PC-9 (cell line): ENCODE measurements around the gene MIEF1. TPM values are rescaled to one million over a fixed set of nuclear protein-coding genes. Genes with fewer than 3 reads are reported as not detected.

Source experiments
- BruUV-seq: library from RNA; stranded (reverse); fragments of 400-500 nt; replicated peaks from 2 replicates; lab custom pipeline; 2021; lab: Mats Ljungman, UMichigan
- CTCF ChIA-PET: fragments of 300-600 bp; sonication (Branson Sonifier 250); formaldehyde crosslinking; loops from one replicate; lab custom pipeline; 2022; ENCODE audit warnings: antibody characterized with exemption; lab: Charles Lee
- POLR2A ChIA-PET: fragments of 300-600 bp; sonication (Branson Sonifier 250); formaldehyde crosslinking; loops from one replicate; lab custom pipeline; 2022; ENCODE audit warnings: antibody characterized with exemption; ENCODE audit not compliant: unreplicated experiment; lab: Charles Lee
- DNase-seq, 2 experiments: peaks; one replicate each; pipeline versions ENCODE4 v3.0.0 to v3.0.0-alpha.2; 2015 to 2022; ENCODE audit warnings: mixed read lengths in 1 of 2
- H2AFZ ChIP-seq: fragments of 200-600 bp; sonication (generic); 2 replicates; pipeline ENCODE4 v1.8.1; 2017; ENCODE audit warnings: antibody characterized with exemption
- H3F3A ChIP-seq: fragments of 200-600 bp; sonication (generic); 2 replicates; pipeline ENCODE4 v1.8.1; 2017; ENCODE audit warnings: antibody characterized with exemption, mild to moderate bottlenecking, low read depth; ENCODE audit not compliant: insufficient read depth
- H3K27ac ChIP-seq: fragments of 200-600 bp; sonication (generic); 2 replicates; pipeline ENCODE4 v1.6.1; 2016; ENCODE audit warnings: mixed run types
- H3K27me3 ChIP-seq: fragments of 200-600 bp; sonication (generic); 2 replicates; pipeline ENCODE4 v1.6.1; 2016; ENCODE audit warnings: low read depth, mixed run types; ENCODE audit not compliant: insufficient read depth
- H3K36me3 ChIP-seq: fragments of 200-600 bp; sonication (generic); 2 replicates; pipeline ENCODE4 v1.6.1; 2016; ENCODE audit warnings: low read depth, mixed run types
- H3K4me1 ChIP-seq: fragments of 200-600 bp; sonication (generic); replicated peaks from 2 replicates; pipeline ENCODE4 v1.6.1; 2016; ENCODE audit warnings: mixed run types; ENCODE audit not compliant: insufficient read depth
- H3K4me2 ChIP-seq: fragments of 200-600 bp; sonication (generic); 2 replicates; pipeline ENCODE4 v1.6.1; 2017; ENCODE audit warnings: mixed run types
- H3K4me3 ChIP-seq: fragments of 200-600 bp; sonication (generic); 2 replicates; pipeline ENCODE4 v1.6.1; 2016; ENCODE audit warnings: mixed run types
- H3K79me2 ChIP-seq: fragments of 200-600 bp; sonication (generic); 2 replicates; pipeline ENCODE4 v1.6.1; 2017; ENCODE audit warnings: low read depth, mixed run types
- H3K9me2 ChIP-seq: fragments of 200-600 bp; sonication (generic); 2 replicates; pipeline ENCODE4 v1.8.1; 2017; ENCODE audit warnings: mild to moderate bottlenecking; ENCODE audit not compliant: insufficient read depth
- H3K9me3 ChIP-seq: fragments of 200-600 bp; sonication (generic); 2 replicates; pipeline ENCODE4 v1.8.1; 2016; ENCODE audit warnings: low read depth; ENCODE audit not compliant: insufficient read depth
- H4K20me1 ChIP-seq: fragments of 200-600 bp; sonication (generic); 2 replicates; pipeline ENCODE4 v1.8.1; 2017; ENCODE audit not compliant: insufficient read depth
- CTCF ChIP-seq: fragments of 200-600 bp; sonication (generic); conservative IDR thresholded peaks from 2 replicates; pipeline ENCODE4 v1.6.1; 2017; ENCODE audit warnings: mixed run types, antibody characterized with exemption, mild to moderate bottlenecking, moderate library complexity
- EZH2 ChIP-seq: fragments of 200-600 bp; sonication (generic); IDR thresholded peaks from 2 replicates; pipeline ENCODE4 v1.8.0; 2017; ENCODE audit warnings: antibody characterized with exemption, low read depth
- intact Hi-C: fragments of 100-400 bp; cut with micrococcal nuclease; formaldehyde crosslinking; loops from one replicate; pipeline ENCODE4 v1.10.0; 2022; ENCODE audit not compliant: unreplicated experiment
- total RNA-seq: library from RNA; stranded (reverse); gene quantifications from 2 replicates; pipeline ENCODE4 v1.2.3, GENCODE V29; 2021

Gene MIEF1
- total RNA-seq, 1 experiment from 2014 or later: 36.9 TPM

GRCh38 chr22:39492186-39492585 is 9.9 kb upstream of the MIEF1 start:
- CTCF ChIA-PET: interaction anchor here (0.6 kb wide), 1 partner anchor 888 kb away, joined by 3 read pairs; no protein-coding TSS in a partner anchor
- no peak overlapping the region for H3K4me2 ChIP-seq
- TF ChIP-seq CTCF (no peak), EZH2 (no peak)
- H3K27ac ChIP-seq: no peak overlapping the region
- H3K79me2 ChIP-seq: no peaks in the 10 kb centered on the region
- no peaks in the 10 kb centered on the region for H3K36me3 ChIP-seq
- H3K4me3 ChIP-seq: no peak overlapping the region
- no peaks in the 10 kb centered on the region for H3K9me2 ChIP-seq
- POLR2A ChIA-PET: interaction anchor here (0.6 kb wide), 1 partner anchor 28 kb away, joined by 4 read pairs; no protein-coding TSS in a partner anchor
- no TSS peak for BruUV-seq
- no peak overlapping the region for H2AFZ ChIP-seq
- no peak for DNase-seq
- H3F3A ChIP-seq: peaks cover 3% of the 10 kb centered on the region; the same call in 1 of the 2 replicates
- no peaks in the 10 kb centered on the region for H4K20me1 ChIP-seq
- no peaks in the 10 kb centered on the region for H3K9me3 ChIP-seq
- H3K27me3 ChIP-seq: no peaks in the 10 kb centered on the region
- intact Hi-C loops: no loop called here
- H3K4me1 ChIP-seq: no peaks in the 10 kb centered on the region

GRCh38 chr22:39493759-39494158 is 8.3 kb upstream of the MIEF1 start:
- no peaks in the 10 kb centered on the region for H3K9me2 ChIP-seq
- no peaks in the 10 kb centered on the region for H4K20me1 ChIP-seq
- H2AFZ ChIP-seq: no peak overlapping the region
- ChIA-PET POLR2A (no interaction called here), CTCF (interaction anchor here (0.6 to 2.0 kb wide), 8 partner anchors 26 to 531 kb away, joined by 3 to 8 read pairs (median 4); partner anchors contain the start of genes ATF4 and RPL3)
- H3K4me3 ChIP-seq: no peak overlapping the region
- no peaks in the 10 kb centered on the region for H3K36me3 ChIP-seq
- no peak overlapping the region for H3K4me2 ChIP-seq
- no peaks in the 10 kb centered on the region for H3K9me3 ChIP-seq
- intact Hi-C loops: loop anchor here (1.0 to 2.0 kb wide), 2 partner anchors 35 to 543 kb away; no protein-coding TSS in a partner anchor
- BruUV-seq: no TSS peak
- peaks cover 3% of the 10 kb centered on the region; the same call in 1 of the 2 replicates for H3F3A ChIP-seq
- H3K79me2 ChIP-seq: no peaks in the 10 kb centered on the region
- H3K4me1 ChIP-seq: no peaks in the 10 kb centered on the region
- no peaks in the 10 kb centered on the region for H3K27me3 ChIP-seq
- no peak overlapping the region for H3K27ac ChIP-seq
- DNase-seq: peak in 1 of 2 experiments; percentile 51
- TF ChIP-seq EZH2 (no peak), CTCF (no peak)

DNA sequence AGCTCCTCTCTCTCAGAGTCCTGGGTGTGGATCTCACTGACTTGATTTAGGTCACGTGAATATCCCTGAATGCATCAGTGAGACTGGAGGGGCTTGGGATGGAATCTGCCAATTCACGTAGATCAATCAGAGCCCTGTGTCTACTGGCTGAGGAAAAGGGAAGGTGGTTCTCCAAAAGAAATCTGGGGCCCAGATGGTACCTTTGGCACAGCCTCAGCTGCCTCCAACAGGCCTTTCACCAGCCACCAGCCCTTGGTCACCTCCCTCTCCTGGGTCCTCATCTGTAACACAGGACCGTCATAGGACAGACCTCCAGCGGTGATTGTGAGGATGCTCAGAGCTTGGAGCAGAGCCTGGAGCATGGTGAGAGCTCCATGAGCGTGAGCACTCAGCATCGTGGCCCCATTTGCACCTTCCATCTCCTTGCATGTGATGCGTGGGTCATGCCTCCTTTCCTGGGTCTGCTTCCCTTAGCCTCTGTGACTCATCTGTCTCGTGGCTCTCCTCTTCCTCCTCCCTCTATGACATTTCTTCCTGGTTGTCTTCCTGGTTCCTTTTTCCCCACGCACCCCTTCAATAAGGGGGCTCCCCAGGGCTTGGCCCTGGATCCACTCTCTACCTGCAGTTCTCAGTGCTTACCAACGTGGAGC is 7.5 kb upstream of the MIEF1 start:
- Histone ChIP-seq H3K9me2 (no peaks in the 10 kb centered on the region), H2AFZ (no peak overlapping the region), H3K27me3 (no peaks in the 10 kb centered on the region), H3K27ac (no peak overlapping the region), H3F3A (peaks cover 3% of the 10 kb centered on the region; the same call in 1 of the 2 replicates), H3K9me3 (no peaks in the 10 kb centered on the region), H3K4me2 (no peak overlapping the region), H3K4me3 (no peak overlapping the region), H3K79me2 (no peaks in the 10 kb centered on the region), H3K36me3 (no peaks in the 10 kb centered on the region), H4K20me1 (no peaks in the 10 kb centered on the region), H3K4me1 (no peaks in the 10 kb centered on the region)
- BruUV-seq: no TSS peak
- DNase-seq: no peak
- ChIA-PET CTCF (interaction anchor here (0.9 to 2.0 kb wide), 3 partner anchors 30 to 58 kb away, joined by 3 to 8 read pairs (median 3); no protein-coding TSS in a partner anchor), POLR2A (no interaction called here)
- intact Hi-C loops: loop anchor here (2.0 to 5.0 kb wide), 2 partner anchors 34 to 853 kb away; partner anchors contain the start of gene ADSL
- TF ChIP-seq CTCF: no peak
- TF ChIP-seq EZH2: no peak
